Hepatocyte (in vitro differentiated cells): ENCODE measurements around the gene PKDREJ.

Experiments
- EZH2phosphoT487 ChIP-seq: fragments of 200-600 bp; sonication (generic); IDR thresholded peaks from one replicate; pipeline ENCODE4 v1.6.1; 2018; ENCODE audit warnings: antibody characterized with exemption, mild to moderate bottlenecking, low read depth, moderate library complexity; ENCODE audit not compliant: unreplicated experiment, severe bottlenecking
- TF ChIP-seq, protein P1 (sequence below): fragments of 200-600 bp; sonication (generic); IDR thresholded peaks from 2 replicates; pipeline ENCODE4 v1.5.1; 2016; ENCODE audit warnings: antibody characterized with exemption, mild to moderate bottlenecking; ENCODE audit not compliant: poor library complexity

DNA sequence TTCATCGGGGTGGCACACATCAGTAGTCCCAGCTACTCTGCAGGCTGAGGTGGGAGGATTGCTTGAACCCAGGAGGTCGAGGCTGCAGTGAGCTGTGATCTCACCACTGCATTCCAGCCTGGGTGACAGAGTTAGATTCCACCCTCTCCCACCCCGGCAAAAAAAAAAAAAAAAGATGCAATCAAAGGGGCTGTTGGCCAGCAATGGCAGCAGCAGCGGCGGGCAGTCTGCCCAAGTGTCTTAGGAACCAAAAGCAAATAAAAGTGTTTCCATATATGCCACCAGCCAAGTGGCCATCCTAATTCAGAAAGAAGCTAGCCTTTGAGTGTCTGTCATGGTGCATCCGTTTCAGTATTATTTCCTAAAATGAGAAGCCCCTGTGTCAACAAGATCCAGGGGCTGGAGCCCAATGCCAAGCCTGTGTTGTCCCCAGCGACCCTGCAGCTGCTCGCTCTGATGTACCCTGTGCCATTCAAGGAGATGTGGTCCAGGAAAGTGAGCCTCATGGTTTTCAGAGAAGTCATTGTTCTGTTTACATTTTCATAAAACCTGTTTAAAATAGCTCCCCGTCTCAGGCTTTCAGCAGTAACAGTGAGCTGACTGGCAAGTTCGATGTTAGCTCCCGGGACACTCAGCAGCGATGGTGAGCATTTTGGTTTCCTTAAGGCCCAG, 25.6 kb downstream of the PKDREJ start:
- TF ChIP-seq, protein P1, sequence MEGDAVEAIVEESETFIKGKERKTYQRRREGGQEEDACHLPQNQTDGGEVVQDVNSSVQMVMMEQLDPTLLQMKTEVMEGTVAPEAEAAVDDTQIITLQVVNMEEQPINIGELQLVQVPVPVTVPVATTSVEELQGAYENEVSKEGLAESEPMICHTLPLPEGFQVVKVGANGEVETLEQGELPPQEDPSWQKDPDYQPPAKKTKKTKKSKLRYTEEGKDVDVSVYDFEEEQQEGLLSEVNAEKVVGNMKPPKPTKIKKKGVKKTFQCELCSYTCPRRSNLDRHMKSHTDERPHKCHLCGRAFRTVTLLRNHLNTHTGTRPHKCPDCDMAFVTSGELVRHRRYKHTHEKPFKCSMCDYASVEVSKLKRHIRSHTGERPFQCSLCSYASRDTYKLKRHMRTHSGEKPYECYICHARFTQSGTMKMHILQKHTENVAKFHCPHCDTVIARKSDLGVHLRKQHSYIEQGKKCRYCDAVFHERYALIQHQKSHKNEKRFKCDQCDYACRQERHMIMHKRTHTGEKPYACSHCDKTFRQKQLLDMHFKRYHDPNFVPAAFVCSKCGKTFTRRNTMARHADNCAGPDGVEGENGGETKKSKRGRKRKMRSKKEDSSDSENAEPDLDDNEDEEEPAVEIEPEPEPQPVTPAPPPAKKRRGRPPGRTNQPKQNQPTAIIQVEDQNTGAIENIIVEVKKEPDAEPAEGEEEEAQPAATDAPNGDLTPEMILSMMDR: no peak
- TF ChIP-seq EZH2phosphoT487: no peak
